ENCODE data around the gene ATP9A.
"Not testable (repeated sequence)": the region's sequence is repeated elsewhere in the genome, so short reads cannot be mapped to it uniquely, and the experiment has no call there.

The ATP9A gene

GRCh38 chr20:51648571-51648947 lies 119.6 kb downstream of the ATP9A start:
- no peak for DNase-seq

GRCh38 chr20:51647674-51648570 lies 120.3 kb downstream of the ATP9A start:
- no peak for DNase-seq

GRCh38 chr20:51643810-51644209 lies 124.4 kb downstream of the ATP9A start:
- not testable (repeated sequence) for DNase-seq

GRCh38 chr20:51643390-51643789 lies 124.8 kb downstream of the ATP9A start:
- DNase-seq: no peak

GRCh38 chr20:51641866-51642265 lies 126.3 kb downstream of the ATP9A start:
- no peak for DNase-seq

GRCh38 chr20:51640743-51641142 lies 127.4 kb downstream of the ATP9A start:
- no peak for DNase-seq

GRCh38 chr20:51639206-51639832 lies 128.9 kb downstream of the ATP9A start:
- DNase-seq: peak; percentile 63

- DNase-seq: no peak
These were observed 130.9 kb downstream of the ATP9A start for GRCh38 chr20:51637241-51637640.

GRCh38 chr20:51636123-51636522 lies 132.1 kb downstream of the ATP9A start:
- DNase-seq: no peak

GRCh38 chr20:51635680-51636079 lies 132.5 kb downstream of the ATP9A start:
- DNase-seq: no peak

GRCh38 chr20:51634877-51635276 lies 133.3 kb downstream of the ATP9A start:
- DNase-seq: no peak

- DNase-seq: no peak
These were observed 133.9 kb downstream of the ATP9A start for GRCh38 chr20:51634257-51634656.

GRCh38 chr20:51633430-51633829 lies 134.8 kb downstream of the ATP9A start:
- no peak for DNase-seq

- DNase-seq: no peak
These were observed 136.2 kb downstream of the ATP9A start for GRCh38 chr20:51631953-51632352.

- DNase-seq: no peak
These were observed 136.9 kb downstream of the ATP9A start for GRCh38 chr20:51631011-51631950.

GRCh38 chr20:51629399-51630058 lies 138.7 kb downstream of the ATP9A start:
- no peak for DNase-seq

- DNase-seq: no peak
These were observed 139.4 kb downstream of the ATP9A start for GRCh38 chr20:51628533-51629398.

- no peak for DNase-seq
These were observed 140.6 kb downstream of the ATP9A start for GRCh38 chr20:51627586-51627985.

GRCh38 chr20:51625105-51625504 lies 143.1 kb downstream of the ATP9A start:
- DNase-seq: no peak

GRCh38 chr20:51624157-51624731 lies 143.9 kb downstream of the ATP9A start:
- DNase-seq: peak; percentile 67

GRCh38 chr20:51623255-51623654 lies 144.9 kb downstream of the ATP9A start:
- no peak for DNase-seq
